Esophagus mucosa (tissue), 1 donor: ENCODE results near the gene NABP2. TPM values are rescaled to one million over a fixed set of nuclear protein-coding genes. Genes with fewer than 3 reads are reported as not detected.
"Not testable (repeated sequence)": the region's sequence is repeated elsewhere in the genome, so short reads cannot be mapped to it uniquely, and the experiment has no call there.

Experiments used
- ATAC-seq: fragments of 200-7000 bp; cut with Tn5 transposase; one replicate; pipeline ENCODE4 v1.9.1; 2020
- total RNA-seq: library from RNA; stranded (reverse); gene quantifications from one replicate; pipeline ENCODE4 v1.2.4, GENCODE V29; 2023
- donor health status: DM: yes; HTN: yes; CAD: no.

Gene NABP2
- 26.5 TPM for total RNA-seq

- peak; percentile 90 for ATAC-seq
Observed at GRCh38 chr12:56224102-56224701, at the start of gene NABP2. Gene NABP2 (plus strand): TSS chr12:56224342. CDS start chr12:56224857, 515 bp downstream.

DNA sequence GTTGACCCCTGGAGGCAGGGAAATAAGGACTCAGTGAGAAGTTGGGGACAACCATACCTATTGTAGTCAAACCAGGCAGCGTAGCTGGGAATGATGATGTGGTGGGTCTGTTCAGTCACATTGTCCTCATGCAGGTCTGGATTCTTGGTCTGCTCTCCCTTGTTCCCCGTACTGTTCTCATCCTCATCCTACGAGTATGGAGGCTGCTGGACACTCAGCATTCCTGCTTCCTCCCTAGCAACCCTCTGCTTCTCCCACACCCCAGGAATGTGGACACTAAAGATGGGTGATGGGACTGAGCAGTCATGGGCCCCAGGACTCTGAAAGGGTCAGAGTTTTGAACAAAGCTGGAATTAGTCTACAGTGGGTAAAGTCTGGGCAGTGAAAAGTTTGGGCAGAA is 45.8 kb upstream of the NABP2 start:
- ATAC-seq: no peak

- no peak for ATAC-seq
Observed at GRCh38 chr12:56186957-56187356, 37.2 kb upstream of the NABP2 start.

DNA sequence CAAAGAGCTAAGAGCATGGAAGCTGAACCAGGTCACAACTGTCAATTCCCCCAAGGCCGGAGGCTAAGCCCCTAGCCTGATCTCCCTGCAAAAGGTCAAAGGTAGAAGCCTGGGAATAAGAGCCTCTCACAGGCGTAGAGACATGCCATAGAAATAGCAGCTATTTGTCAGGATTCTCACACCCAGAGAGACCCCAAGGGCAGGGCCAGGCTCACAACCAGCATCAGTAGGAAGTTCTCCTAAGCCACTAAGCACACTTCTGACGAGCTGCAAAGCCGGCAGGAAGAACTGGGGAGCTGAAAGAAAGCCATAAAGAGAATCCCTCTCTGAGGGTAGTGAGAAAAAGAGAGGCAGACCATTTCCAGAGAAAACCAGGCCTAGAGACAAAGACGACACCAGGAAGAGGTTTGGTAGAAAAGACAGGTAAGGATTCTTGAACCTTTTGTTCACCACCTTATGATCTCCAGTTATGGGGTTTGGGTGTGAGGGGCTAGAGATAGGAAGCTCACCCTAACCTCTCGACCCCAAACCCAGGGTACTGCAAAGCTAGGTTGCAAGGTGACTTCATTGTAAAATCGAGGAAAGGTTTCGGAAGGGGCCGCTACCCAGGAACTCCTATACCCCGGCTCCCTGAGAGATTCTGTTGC is 35.9 kb upstream of the NABP2 start:
- ATAC-seq: no peak

DNA sequence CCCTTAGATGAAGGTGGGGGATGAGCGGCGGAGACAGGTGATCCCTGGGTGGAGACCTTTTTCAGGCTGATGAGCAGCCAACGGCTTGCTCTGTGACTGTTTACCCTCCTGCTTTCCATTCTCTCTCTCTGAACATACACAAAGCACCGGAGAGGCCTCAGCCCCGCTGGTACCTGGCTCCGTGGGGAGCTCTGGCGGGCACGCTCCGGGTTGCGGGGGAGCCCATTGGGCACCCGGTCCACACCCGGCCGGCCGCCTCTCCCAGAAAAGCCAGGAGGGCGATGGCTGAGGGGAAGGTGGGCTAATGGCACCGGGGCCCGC is 35.4 kb upstream of the NABP2 start:
- peak; percentile 5 for ATAC-seq

GRCh38 chr12:56189099-56189917 is 34.8 kb upstream of the NABP2 start, which contains the start of gene SMARCC2:
Gene SMARCC2 (minus strand): TSS chr12:56189483. CDS start chr12:56189461, 22 bp downstream.
- peak; percentile 88 for ATAC-seq

DNA sequence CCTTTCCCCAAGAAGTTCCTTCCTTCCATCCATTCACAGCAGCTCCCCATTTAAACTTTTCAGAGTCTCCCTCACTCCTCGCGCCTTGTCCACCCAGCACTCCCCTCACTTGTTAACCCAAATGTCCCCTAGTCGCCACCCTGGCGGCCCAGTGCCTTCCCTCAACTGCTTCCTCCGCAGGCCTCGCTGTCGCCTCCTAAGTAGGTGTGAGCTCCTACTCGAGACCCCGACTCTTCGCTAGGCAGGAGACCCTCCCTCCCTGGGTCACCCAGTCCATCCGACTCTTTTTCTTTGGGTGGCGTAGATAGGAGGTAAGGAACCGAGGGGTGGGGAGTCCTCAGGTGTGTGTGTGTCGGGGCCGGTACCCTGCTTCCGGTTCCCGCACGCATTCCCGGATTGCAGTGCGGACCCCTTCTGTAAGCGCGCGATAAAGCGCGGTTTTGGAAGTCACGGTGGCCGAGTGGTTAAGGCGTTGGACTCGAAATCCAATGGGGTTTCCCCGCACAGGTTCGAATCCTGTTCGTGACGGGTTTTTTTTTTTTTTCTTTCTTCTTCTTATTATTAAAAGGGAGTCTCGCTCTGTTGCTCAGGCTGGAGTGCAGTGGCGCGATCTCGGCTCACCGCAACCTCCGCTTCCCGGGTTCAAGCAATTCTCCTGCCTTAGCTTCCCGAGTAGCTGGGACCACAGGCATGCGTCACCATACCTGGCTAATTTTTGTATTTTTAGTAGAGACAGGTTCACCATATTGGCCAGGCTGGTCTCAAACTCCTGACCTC is 34.0 kb upstream of the NABP2 start:
- ATAC-seq: peak; percentile 59

- ATAC-seq: no peak
Observed at GRCh38 chr12:56190695-56191155, 33.4 kb upstream of the NABP2 start.

GRCh38 chr12:56192582-56192981 is 31.6 kb upstream of the NABP2 start:
- ATAC-seq: no peak

DNA sequence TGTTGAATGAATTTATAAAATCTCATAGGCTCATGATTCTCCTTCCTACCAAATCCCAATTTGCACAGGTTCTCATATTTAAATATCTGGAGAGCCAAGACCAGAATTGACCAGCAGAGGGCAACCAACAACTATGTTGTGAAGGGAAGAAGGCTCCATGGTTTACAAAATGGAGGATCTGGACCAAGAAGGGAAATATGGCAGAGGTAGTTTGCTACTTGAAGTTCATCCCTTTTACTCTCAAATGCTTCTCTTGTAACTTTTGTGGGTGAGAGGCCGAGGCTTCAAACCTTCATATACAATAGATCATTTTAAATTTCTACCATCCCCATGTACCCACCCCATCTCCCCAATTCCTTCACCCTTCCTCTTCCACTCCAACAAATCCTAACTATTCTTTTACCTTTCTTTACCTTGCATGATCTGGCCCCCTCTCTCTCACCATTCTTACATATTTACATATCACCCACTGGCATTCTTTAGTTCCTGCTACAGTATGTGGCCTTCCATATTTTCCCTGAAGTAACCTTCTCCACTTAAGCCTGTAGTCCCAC is 31.0 kb upstream of the NABP2 start:
- peak; percentile 30 for ATAC-seq

- not testable (repeated sequence) for ATAC-seq
Observed at GRCh38 chr12:56196818-56197550, 27.2 kb upstream of the NABP2 start.

DNA sequence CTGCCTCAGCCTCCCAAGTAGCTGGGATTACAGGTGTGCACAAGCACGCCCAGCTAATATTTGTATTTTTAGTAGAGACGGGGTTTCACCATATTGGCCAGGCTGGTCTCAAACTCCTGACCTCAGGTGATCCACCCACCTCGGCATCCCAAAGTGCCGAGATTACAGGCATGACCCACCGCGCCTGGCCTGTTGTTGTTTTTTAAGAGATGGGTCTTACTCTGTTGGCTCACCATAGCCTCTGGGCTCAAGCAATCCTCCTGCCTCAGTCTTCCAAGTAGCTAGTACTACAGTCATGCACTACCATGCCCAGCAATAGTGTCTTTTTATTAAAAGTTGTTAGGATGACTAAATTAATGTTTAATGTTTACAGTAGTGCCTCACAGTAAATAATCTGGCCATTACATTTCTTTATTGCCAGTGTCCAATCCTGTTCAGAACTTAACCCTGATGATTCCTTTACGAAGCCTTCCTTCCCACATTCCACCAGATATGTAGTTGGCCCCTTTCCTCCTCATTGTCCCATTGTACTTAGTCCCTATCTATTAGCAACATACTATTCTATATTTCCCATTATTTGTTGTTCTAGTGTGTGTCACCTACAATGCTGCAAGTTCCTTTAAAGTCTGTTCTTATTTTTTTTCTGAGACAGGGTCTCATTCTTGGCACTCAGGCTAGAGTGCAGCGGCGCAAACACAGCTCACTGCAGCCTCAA is 26.1 kb upstream of the NABP2 start:
- no peak for ATAC-seq

DNA sequence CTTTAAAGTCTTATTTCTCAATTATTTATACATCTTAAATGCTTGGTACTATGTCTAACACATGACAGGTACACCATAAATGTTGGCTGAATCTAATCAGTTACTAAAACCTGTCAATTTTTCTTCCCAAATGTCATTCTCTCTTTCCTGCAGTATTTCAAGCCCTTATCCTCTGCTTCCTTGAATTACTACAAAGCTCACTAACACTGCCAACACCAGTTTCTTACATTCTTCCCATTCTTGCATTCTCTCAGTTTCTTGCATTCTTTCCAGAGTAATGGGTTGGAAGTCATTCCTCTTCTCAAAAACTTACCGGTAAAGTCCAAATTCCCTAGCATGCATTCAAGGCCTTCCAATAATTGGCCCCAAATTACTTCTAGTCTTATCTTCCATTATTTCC is 25.3 kb upstream of the NABP2 start:
- ATAC-seq: no peak

GRCh38 chr12:56202366-56202765 is 21.8 kb upstream of the NABP2 start:
- no peak for ATAC-seq

- ATAC-seq: no peak
Observed at GRCh38 chr12:56202838-56203237, 21.3 kb upstream of the NABP2 start.

DNA sequence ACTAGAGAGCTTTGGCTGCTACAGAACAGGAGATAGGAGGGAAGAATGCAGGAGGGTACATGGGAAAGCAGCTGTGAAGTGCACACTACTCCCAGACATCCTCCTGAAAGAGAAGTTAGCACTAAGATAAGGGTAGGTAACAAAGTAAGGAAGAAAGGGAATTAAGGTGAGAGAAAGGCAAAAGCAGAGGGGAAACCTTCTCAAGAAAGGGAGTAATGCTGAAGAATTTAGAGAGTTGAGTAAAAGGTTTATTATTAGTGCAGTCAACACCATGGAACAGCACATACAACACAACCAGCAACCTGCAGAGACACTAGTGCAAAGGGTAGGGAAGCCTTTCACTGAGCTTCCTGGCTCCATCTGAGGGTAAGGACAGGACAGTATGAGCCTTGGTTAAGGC is 19.9 kb upstream of the NABP2 start:
- no peak for ATAC-seq

DNA sequence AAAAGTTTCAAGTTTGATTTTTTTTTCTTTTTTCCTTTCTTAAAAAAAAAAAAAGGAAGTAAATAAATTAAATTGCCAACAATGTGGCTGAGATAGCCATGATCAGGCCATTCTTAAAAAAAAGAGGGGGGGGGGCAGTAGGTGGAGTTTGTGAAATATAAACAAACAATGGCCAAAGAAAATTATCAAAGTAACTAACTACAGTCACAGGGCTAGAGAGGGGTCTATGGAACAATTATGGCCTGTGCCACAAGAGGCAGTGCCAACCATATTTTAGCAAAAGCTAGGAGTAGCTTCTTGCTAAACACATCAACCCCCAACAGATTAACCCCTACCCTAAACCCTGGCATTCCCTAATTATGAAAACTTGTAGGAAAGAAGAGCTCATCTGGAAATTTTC is 18.7 kb upstream of the NABP2 start:
- ATAC-seq: no peak

DNA sequence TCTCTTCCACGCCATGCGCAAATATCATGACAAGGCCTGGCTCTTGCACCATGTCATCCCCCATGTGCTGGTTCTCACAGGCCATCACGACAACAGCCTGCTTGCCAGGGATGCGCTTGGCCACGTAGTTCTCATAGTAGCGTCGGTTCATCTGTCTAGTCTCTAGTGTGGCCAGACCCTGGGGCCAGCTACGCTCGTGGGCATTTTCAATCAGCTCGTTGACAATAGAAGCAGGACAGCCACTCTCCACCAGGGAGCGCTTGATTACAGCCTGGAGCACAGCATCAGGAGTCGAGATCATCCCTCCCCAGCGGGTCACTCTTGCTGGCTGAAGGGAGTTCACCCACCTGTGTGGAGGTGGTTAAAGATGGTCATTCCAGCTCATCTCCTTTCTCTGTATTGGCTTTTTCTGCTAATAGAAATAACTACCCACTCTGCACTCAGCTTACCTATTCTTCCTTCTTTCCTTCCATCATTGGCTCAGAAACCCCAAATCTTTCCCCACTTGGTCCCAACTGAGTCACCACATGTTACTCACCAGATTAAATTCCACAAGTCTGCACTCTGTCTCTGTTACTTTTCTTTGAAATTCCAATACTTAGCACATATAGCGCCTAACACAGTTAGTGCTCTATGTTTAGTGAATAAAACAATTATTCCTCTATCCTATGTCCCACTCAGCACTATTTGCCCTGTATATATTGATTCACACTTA is 17.5 kb upstream of the NABP2 start:
- peak; percentile 55 for ATAC-seq

GRCh38 chr12:56208006-56208405 is 16.1 kb upstream of the NABP2 start:
- peak; percentile 33 for ATAC-seq

DNA sequence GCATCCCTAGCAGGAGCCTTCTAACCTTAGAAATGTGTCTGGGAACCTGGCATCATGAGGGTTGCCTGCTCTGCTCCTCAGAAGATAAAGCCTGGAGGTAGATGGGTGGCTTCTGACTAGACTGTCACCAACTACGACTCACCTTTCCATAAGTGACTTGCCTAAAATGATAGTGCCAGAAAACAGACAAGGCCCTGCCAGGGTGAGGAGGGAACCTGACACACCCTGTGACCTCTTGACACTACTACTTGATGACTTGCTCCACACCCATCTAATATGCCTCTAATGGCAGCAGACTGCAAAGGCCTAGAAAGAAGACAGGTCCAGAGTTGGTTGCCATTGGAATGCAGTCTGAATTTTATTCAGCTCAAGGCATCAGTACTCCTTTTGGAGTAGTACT is 11.8 kb upstream of the NABP2 start:
- peak; percentile 36 for ATAC-seq
